ENCODE data around the gene PDIA3. TPM values are rescaled to one million over a fixed set of nuclear protein-coding genes. Genes with fewer than 3 reads are reported as not detected.
A peak's percentile ranks its signal among the peaks of the same experiment; 100 is the strongest.
"Not testable (repeated sequence)": the region's sequence is repeated elsewhere in the genome, so short reads cannot be mapped to it uniquely, and the experiment has no call there.

The PDIA3 gene
- 97.9 and 155 TPM in 2 replicates for total RNA-seq
- polyA plus RNA-seq: 532 and 932 TPM in 2 replicates

DNA sequence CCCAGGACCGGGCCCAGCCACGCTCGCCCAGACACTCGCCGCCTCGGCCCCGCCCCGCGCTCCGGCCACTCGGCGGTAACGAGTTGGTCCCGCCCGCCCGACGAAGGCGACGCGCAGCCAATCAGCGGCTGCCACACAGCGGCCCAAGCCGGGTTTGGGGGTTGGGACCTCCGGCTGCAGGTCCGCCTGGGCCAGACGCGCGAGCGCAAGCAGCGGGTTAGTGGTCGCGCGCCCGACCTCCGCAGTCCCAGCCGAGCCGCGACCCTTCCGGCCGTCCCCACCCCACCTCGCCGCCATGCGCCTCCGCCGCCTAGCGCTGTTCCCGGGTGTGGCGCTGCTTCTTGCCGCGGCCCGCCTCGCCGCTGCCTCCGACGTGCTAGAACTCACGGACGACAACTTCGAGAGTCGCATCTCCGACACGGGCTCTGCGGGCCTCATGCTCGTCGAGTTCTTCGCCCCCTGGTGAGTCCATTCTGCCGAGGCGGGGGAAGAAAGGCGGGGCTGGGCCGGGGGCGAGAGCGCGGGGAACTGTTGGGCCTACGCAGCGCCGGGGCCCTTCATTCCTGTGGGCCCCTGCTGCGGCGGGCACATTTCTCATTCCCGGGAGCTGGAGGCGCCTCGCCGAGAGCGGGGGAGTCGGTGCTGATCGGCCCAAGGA lies at the start of gene PDIA3:
TSS of gene PDIA3 (plus strand) at position 194 of the 658 bp plus-strand sequence. CDS start at position 296, 102 bp downstream.
- TF ChIP-seq, protein P1, sequence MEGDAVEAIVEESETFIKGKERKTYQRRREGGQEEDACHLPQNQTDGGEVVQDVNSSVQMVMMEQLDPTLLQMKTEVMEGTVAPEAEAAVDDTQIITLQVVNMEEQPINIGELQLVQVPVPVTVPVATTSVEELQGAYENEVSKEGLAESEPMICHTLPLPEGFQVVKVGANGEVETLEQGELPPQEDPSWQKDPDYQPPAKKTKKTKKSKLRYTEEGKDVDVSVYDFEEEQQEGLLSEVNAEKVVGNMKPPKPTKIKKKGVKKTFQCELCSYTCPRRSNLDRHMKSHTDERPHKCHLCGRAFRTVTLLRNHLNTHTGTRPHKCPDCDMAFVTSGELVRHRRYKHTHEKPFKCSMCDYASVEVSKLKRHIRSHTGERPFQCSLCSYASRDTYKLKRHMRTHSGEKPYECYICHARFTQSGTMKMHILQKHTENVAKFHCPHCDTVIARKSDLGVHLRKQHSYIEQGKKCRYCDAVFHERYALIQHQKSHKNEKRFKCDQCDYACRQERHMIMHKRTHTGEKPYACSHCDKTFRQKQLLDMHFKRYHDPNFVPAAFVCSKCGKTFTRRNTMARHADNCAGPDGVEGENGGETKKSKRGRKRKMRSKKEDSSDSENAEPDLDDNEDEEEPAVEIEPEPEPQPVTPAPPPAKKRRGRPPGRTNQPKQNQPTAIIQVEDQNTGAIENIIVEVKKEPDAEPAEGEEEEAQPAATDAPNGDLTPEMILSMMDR (IDR thresholded peaks at IDR 0.05; ENCODE audit: low read depth, low read length): peak; percentile 14
- not testable (repeated sequence) for H3K36me3 ChIP-seq; H3K4me1 ChIP-seq (ENCODE audit: low read depth); H3K9me3 ChIP-seq (ENCODE audit: low read depth); H3K27me3 ChIP-seq
- peak within 1 kb of the TSS; percentile 63 for H3K4me3 ChIP-seq
- peak; percentile 93 to 95 for DNase-seq (ENCODE audit: low read depth in 1 of 2, low spot score in 1 of 2)
- H3K27ac ChIP-seq: peak within 1 kb of the TSS; percentile 96

- H3K27ac ChIP-seq: no peak overlapping the region
- H3K4me3 ChIP-seq: no peak overlapping the region
- no peaks in the 10 kb centered on the region for H3K27me3 ChIP-seq
- TF ChIP-seq, protein P1 (IDR thresholded peaks at IDR 0.05; ENCODE audit: low read depth, low read length): no peak
- DNase-seq (ENCODE audit: low read depth in 1 of 2, low spot score in 1 of 2): no peak
- no peaks in the 10 kb centered on the region for H3K4me1 ChIP-seq (ENCODE audit: low read depth)
- H3K36me3 ChIP-seq: no peaks in the 10 kb centered on the region
- H3K9me3 ChIP-seq (ENCODE audit: low read depth): no peaks in the 10 kb centered on the region
Measured at GRCh38 chr15:43702174-43702573, 44.1 kb upstream of the PDIA3 start.

DNA sequence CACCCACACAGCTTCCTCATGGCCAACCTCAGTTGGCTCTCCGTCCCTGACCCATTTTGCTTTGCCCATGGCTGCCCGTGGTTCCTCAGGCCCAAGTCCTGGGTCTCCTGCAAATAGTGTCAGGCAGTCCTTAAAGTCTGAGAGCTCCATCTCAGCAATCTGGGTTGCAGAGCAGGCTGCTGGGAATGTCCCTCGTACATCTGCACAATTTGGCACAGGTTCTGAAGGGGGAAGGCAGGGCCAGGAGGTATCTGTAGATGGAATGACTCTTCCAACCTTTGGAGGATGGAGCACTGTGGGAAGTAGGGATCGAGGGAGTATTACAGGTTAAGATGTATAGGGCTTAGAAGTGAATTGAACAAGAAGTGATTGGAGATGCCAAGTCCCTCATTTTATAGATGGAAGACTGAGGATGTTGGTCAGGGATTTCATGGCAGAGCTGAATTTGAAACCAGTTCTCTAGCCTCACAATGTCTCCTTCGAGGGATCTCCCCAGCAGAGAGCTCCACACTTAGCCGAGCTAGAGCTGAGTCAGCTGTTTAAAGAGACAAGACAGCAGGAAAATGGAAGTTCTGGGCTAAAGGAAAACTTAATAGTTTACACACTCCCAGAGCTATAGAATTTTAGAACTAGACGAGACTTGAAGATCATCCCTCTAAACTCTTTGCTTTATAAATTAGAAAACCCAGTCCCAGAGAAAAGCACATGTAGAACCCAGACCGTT lies 43.4 kb upstream of the PDIA3 start:
- Histone ChIP-seq H3K27me3 (no peaks in the 10 kb centered on the region), H3K4me1 (ENCODE audit: low read depth) (no peaks in the 10 kb centered on the region), H3K9me3 (ENCODE audit: low read depth) (no peaks in the 10 kb centered on the region), H3K4me3 (no peak overlapping the region), H3K27ac (no peak overlapping the region), H3K36me3 (no peaks in the 10 kb centered on the region)
- no peak for DNase-seq (ENCODE audit: low read depth in 1 of 2, low spot score in 1 of 2)
- TF ChIP-seq, protein P1 (IDR thresholded peaks at IDR 0.05; ENCODE audit: low read depth, low read length): no peak

DNA sequence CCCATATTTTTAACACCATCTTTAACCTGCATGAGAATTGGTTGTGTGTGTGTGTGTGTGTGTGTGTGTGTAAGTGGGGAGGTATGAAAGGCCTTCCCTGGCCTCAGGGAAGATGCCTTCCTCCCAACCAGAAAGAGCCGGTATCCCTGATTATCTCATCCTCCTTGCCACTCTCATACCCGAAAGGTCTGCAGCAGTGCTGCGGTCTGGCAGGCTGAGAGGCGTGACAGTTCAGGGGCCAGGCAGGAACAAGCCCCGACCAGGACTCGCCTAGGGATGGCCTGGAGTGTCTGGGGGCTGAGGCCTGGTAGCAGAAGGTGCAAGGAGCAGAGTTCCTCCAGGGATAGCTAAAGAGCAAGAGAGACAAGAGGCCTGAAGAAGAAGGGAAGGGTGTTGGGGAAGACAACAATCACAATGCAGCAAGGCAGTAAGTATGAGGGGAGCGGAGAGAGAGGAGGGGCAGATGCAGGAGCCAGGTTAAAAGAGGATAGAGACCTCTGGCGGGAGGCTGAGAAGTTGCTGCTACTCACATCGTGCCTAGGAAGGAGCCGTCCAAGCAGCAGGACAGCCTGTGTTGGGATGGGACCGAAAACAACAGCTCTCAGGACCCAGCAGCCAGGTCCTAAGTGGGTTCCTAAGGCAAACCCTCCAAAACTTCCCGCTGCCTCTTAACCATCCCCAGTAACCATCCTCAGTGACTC lies 35.7 kb upstream of the PDIA3 start:
- H3K27me3 ChIP-seq; H3K9me3 ChIP-seq (ENCODE audit: low read depth); H3K27ac ChIP-seq; H3K4me1 ChIP-seq (ENCODE audit: low read depth); DNase-seq (ENCODE audit: low read depth in 1 of 2, low spot score in 1 of 2); H3K36me3 ChIP-seq; H3K4me3 ChIP-seq: not testable (repeated sequence)

DNA sequence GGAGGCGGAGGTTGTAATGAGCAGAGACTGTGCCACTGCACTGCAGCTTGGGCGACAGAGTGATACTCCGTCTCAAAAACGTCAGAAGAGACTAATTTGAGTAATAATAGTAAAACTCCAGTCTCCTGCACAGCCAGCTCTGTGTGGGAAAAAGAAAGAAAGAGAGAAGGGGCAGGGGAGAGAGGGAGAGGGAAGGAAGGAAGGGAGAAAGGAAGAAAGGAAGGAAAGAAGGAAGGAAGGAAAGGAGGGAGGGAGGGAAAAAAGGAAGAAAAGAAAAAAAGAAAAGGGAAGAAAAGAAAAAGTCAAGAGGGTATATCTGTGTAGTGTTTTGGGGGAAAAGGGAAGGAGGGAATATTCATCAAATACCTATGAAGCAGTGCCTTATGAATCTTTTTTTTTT lies 23.1 kb upstream of the PDIA3 start:
- H3K4me1 ChIP-seq (ENCODE audit: low read depth): no peaks in the 10 kb centered on the region
- no peaks in the 10 kb centered on the region for H3K36me3 ChIP-seq
- no peak overlapping the region for H3K27ac ChIP-seq
- no peaks in the 10 kb centered on the region for H3K27me3 ChIP-seq
- no peak for DNase-seq (ENCODE audit: low read depth in 1 of 2, low spot score in 1 of 2)
- TF ChIP-seq, protein P1 (IDR thresholded peaks at IDR 0.05; ENCODE audit: low read depth, low read length): no peak
- no peak overlapping the region for H3K4me3 ChIP-seq
- no peaks in the 10 kb centered on the region for H3K9me3 ChIP-seq (ENCODE audit: low read depth)

DNA sequence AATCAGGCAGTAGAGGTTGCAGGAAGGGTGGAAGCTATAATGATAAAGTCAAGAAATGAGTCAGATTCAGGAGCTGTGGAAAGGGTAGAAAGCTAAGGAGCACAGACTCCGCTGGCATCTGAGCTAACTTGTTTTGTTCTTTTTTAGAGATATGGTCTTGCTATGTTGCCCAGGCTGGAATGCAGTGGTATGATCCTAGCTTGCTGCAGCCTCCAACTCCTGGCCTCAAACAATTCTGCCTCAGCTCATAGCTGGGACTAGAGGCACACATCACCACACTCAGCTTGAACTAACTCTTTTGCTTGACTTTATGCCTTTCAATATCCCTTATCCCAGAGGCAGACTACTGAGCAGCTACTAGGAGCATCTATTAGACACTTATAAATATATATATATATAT lies 19.9 kb upstream of the PDIA3 start:
- DNase-seq (ENCODE audit: low read depth in 1 of 2, low spot score in 1 of 2): not testable (repeated sequence)

DNA sequence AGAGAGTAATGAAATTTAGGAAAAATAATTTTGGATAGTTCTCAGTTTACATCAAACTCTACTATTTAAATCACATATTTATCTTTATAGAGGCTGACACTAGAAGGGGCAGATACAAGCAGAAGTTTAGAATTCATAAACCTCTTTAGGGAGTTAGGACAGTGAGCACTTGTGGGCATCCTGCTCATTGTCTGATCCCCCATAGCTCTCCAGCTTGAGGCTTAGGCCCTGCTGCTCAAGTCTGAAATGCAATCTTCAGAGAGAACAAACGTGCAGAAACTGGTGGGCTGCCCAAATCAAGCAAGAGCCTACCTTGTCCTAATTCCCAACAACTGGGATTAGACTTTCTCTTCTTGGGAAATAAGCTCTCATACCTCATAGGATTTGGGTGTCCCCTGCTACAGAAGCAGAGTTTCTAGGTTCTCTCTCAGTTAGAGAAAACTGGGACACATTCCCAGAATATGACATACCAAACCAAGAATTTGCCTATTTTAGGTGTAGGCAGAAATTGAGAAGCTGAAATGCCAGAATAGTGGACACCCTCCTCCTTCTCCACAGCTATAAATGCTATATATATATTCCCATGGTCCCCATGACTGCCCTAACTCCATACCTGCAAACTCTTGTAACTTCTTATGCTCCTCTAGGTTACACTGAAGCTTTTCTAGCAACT lies 18.0 kb upstream of the PDIA3 start:
- not testable (repeated sequence) for H3K27me3 ChIP-seq; H3K27ac ChIP-seq; H3K36me3 ChIP-seq; H3K9me3 ChIP-seq (ENCODE audit: low read depth); H3K4me3 ChIP-seq; H3K4me1 ChIP-seq (ENCODE audit: low read depth)
- DNase-seq (ENCODE audit: low read depth in 1 of 2, low spot score in 1 of 2): peak in 1 of 2 donors; percentile 11

More for the DNA sequence above, 19.9 kb upstream of the PDIA3 start:
- H3K27me3 ChIP-seq; H3K4me1 ChIP-seq (ENCODE audit: low read depth); H3K27ac ChIP-seq; H3K4me3 ChIP-seq; H3K36me3 ChIP-seq; H3K9me3 ChIP-seq (ENCODE audit: low read depth): not testable (repeated sequence)
